ENCODE results near the gene SV2C.
A peak's percentile ranks its signal among the peaks of the same experiment; 100 is the strongest.
"Not testable (repeated sequence)": the region's sequence is repeated elsewhere in the genome, so short reads cannot be mapped to it uniquely, and the experiment has no call there.

The SV2C gene

GRCh38 chr5:76257225-76257833 lies 174.1 kb downstream of the SV2C start:
- no peak for DNase-seq

- no peak for DNase-seq
Measured at GRCh38 chr5:76257897-76258296, 174.7 kb downstream of the SV2C start.

- no peak for DNase-seq
Measured at GRCh38 chr5:76264681-76265080, 181.5 kb downstream of the SV2C start.

GRCh38 chr5:76269259-76269931 lies 186.2 kb downstream of the SV2C start:
- DNase-seq: peak; percentile 66

DNA sequence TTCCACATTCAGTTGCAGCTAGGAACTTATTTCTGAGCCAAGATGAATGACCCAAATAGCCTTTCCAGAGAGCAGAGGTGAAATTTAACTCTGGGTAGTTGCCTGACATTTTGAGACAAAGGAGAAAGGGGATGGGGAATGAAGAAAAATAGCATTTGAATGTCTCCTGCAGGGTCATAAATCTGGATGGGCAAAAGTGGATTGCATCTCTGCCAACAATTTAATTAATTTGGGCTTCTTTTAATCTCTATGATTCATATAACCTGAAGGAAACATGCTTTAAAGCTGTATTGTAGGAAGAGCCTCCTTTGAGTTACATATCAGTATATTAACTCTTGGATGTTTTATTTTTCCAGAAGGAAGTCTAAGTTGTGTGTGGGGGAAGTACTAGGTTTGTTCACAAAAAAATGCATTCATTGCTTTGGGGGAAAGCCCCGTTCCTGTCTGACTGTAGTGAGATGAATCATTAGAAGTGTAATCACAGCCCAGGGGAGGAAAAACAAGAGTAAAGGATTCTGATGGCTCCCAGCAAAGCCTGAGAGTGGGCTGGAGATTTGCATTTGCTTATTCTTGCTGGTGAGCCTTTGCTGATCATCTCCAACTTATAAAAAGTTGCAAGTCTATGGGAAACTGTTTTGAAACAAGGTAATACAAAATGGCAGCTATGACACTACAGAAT lies 186.9 kb downstream of the SV2C start:
- peak; percentile 52 for DNase-seq

DNA sequence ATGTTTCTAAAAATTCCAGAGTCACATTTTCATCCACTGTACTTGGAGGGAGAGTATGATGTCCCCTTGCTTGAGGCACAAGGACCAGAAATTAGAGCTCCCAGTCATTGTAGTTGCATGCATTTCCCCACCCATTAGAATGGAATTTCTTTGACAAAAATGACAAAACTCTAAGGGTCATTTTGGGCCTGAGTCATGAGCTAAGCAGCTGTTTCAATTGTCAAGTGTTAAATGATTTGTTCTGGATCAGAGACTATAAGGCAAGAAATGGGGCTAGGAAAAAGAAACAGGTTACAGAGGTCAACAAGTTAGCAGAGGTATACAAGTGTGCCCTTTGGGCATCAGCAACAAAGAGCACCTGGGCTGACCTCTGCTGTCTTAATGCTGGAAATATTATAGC lies 188.7 kb downstream of the SV2C start:
- DNase-seq: no peak

- no peak for DNase-seq
Measured at GRCh38 chr5:76273206-76273885, 190.2 kb downstream of the SV2C start.

DNA sequence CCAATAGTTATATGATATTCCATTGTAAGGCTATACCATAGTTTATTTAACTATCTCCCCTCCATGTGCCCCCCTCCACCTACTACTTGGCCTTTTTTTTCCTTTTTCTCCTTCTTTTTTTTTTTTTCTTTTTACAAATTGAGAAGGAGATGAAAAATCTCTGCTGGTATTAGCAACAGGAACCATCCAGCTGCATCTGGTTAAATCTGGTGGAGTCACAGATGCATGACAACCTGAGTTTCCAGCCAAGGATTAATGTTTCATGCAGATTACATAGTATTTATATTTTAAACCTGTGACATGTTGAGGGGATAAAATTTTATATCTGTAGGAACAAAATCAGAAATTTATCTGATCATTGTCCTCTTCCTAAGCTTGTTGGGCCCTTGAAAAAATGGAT lies 191.4 kb downstream of the SV2C start:
- DNase-seq: no peak

DNA sequence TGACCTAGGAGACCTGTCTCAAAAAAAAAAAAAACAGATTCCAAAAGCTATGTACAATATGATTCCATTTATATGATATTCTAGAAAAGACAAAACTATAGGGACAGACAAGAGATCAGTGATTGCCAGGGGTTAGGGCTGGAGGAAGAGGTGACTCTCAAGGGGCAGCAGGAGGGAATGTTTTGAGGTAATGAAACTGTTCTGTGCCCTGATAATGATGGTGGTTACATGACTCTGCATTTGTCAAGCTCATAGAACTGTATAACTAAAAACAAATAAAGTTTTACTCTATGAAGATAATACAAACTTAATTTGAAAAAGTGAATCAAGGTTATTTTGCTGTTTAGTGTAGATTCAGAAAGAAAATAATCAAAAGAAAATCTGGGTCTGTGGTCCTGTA lies 194.6 kb downstream of the SV2C start:
- DNase-seq: no peak

GRCh38 chr5:76278261-76278789 lies 195.1 kb downstream of the SV2C start:
- no peak for DNase-seq

DNA sequence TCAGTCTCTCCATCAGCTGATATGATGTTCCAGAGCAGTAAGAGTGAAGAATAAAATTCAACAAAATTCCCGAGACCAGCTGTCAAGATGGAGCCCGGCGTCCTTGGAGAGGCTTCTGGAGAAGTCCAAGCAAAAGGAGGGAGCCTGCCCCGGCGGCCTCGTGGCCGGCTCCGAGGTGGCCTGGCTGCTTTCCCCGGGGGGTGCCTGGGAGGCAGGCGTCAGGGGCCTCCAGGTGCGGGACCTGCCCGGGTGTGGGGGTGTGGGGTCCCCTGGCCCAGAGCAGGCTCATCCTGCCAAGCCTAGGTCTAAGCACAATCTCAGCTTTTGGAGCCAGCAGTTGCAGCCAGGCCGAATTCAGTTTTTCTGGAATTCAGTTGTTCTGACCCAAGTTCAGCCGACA lies 197.3 kb downstream of the SV2C start:
- no peak for DNase-seq

- DNase-seq: no peak
Measured at GRCh38 chr5:76283670-76284069, 200.5 kb downstream of the SV2C start.

GRCh38 chr5:76289692-76290091 lies 206.5 kb downstream of the SV2C start:
- DNase-seq: no peak

GRCh38 chr5:76290321-76290757 lies 207.2 kb downstream of the SV2C start:
- DNase-seq: no peak

DNA sequence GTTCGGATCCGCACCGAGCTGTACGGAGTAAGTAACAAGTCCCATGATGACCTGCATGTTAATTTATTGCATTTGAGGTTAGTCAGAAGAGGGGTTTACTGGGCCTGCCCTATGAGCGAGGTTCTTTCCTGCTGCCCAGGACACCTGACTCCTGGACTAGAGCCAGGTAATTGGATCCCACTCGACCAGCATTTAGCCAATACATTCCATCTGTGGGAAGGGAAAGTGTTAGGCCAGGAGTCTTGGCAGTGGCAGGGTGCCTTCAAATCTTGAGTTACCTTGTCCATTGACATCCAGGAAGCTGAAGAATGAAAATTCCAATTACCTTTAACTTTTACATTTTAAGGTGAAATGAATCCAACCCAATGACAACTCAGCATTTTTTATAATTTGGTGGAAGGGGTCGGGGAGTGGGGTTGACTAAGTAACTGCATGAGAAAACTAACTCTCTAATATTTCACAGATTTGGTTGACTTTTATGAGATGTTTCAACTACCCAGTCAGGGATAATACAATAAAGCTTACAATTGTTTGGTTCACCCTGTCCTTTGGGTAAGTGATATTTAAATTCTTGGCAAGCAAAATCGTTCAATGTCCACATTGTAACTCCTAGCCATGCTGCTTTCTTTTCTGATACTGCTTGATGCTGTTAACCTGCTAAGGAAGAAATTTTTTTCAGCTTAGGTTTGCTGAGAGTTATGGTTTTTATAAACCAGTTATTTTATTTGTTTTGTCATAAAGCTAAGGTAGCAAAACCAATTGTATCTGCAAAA lies 208.3 kb downstream of the SV2C start:
- no peak for DNase-seq

GRCh38 chr5:76292620-76293322 lies 209.6 kb downstream of the SV2C start:
- no peak for DNase-seq

DNA sequence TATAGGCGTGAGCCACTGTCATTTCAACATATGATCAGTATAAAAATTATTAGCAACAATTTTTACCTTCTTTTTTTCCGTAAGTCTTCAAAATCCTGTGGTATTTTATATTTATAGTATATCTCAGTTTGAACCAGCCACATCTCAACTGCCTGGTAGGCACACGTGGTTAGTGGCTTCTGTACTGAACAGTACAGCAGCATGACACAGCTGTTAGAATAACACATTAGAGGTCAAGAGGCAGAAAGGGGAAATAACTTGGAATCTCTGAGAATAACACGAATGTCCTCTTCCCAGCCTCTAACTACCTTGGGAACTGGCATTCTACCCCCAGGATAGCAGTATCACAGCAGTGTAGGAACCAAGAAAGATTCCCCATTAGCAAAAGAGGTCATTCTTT lies 211.4 kb downstream of the SV2C start:
- no peak for DNase-seq

DNA sequence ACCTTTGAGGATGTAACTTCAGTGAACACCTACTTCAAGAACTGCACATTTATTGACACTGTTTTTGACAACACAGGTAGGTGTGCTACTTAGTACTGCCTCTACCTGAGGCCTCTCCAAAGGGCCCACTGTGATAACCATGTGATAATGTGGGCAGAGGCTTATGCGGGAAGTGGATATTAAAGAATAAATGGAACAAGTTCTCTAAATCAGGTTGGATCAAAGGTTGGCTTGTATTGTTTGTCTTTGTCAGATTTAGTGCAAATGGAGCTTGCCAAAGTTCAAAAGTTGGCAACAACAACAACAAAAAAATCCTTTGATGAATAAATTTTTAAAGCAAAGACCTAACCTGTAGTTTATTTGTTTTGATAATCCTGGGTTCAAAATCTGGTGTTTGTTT lies 215.7 kb downstream of the SV2C start:
- no peak for DNase-seq

DNA sequence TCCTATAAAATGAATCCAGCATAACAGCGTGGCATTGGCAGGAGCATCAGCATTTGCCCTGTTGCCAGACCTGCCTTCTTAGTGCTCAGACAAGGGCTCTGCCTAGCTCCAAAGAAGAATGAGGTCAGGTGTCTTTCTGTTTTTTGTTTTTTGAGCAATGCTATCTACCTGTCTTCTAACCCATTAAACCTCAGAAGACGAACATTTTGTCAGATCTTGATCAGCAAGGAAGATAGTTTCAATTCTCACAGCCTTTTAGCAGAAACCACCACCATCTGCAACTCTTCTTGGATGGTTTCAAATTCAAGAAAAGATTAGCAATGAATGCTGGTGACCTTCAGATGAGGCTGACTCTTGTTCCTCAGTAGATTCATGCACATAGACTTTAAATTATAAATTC lies 216.4 kb downstream of the SV2C start:
- DNase-seq: no peak

GRCh38 chr5:76301932-76302331 lies 218.7 kb downstream of the SV2C start:
- not testable (repeated sequence) for DNase-seq

GRCh38 chr5:76302661-76303060 lies 219.5 kb downstream of the SV2C start:
- not testable (repeated sequence) for DNase-seq

DNA sequence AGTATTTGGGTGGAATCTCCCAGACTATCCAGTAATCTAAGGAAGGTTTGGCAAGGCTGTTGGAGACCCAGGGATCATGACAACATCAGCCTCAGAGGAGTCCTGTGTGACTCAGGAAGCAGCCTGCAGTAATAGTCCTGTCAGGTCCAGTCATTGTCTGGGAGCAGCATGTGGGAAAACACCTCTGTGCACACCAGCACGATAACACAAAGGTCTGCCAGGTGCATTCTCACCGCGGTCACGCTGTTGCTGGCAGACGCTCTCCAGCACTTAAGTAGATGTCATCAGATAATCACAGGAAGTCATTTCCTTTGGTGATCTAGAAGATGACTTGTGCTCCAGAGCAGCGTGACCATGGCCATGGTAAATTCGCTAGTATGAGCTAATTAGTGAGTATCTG lies 220.7 kb downstream of the SV2C start:
- DNase-seq: peak; percentile 54
